Neural progenitor cell (in vitro differentiated cells): ENCODE data around the gene WDR31. TPM values are rescaled to one million over a fixed set of nuclear protein-coding genes. Genes with fewer than 3 reads are reported as not detected.

ENCODE experiments used
- DNase-seq: peaks from one replicate; pipeline ENCODE4 v3.0.0-alpha.2; 2016; ENCODE audit warnings: low spot score
- H2AFZ ChIP-seq: fragments of 200-600 bp; sonication (generic); replicated peaks from 2 replicates; pipeline ENCODE4 v1.6.1; 2016; ENCODE audit warnings: antibody characterized with exemption
- H3F3A ChIP-seq: fragments of 200-600 bp; sonication (generic); 2 replicates; pipeline ENCODE4 v1.6.1; 2016; ENCODE audit warnings: antibody characterized with exemption, low read depth
- H3K27ac ChIP-seq: fragments of 200-600 bp; sonication (generic); 2 replicates; pipeline ENCODE4 v1.5.1; 2016; ENCODE audit warnings: mild to moderate bottlenecking
- H3K27me3 ChIP-seq: fragments of 200-600 bp; sonication (generic); 2 replicates; pipeline ENCODE4 v1.6.1; 2016; ENCODE audit warnings: mild to moderate bottlenecking, moderate library complexity
- H3K36me3 ChIP-seq: fragments of 200-600 bp; sonication (generic); 2 replicates; pipeline ENCODE4 v1.5.1; 2016
- H3K4me1 ChIP-seq: fragments of 200-600 bp; sonication (generic); 2 replicates; pipeline ENCODE4 v1.6.1; 2016; ENCODE audit warnings: mixed run types
- H3K4me2 ChIP-seq: fragments of 200-600 bp; sonication (generic); 2 replicates; pipeline ENCODE4 v1.6.1; 2016
- H3K4me3 ChIP-seq: fragments of 200-600 bp; sonication (generic); 2 replicates; pipeline ENCODE4 v1.5.1; 2016
- H3K79me2 ChIP-seq: fragments of 200-600 bp; sonication (generic); 2 replicates; pipeline ENCODE4 v1.6.1; 2016; ENCODE audit warnings: low read depth
- H3K9ac ChIP-seq: fragments of 200-600 bp; sonication (generic); 2 replicates; pipeline ENCODE4 v1.6.1; 2016
- H3K9me3 ChIP-seq: fragments of 200-600 bp; sonication (generic); 2 replicates; pipeline ENCODE4 v1.5.1; 2016; ENCODE audit warnings: low read depth
- H4K20me1 ChIP-seq: fragments of 200-600 bp; sonication (generic); 2 replicates; pipeline ENCODE4 v1.6.1; 2016; ENCODE audit warnings: low read depth
- H3K27ac Mint-ChIP-seq: 3 replicates; pipeline ENCODE4 v1.8.0; 2021; ENCODE audit warnings: mixed read lengths
- H3K27me3 Mint-ChIP-seq: 2 replicates; pipeline ENCODE4 v1.8.0; 2022; ENCODE audit warnings: low read depth, mild to moderate bottlenecking, inconsistent platforms, moderate library complexity, mixed read lengths; ENCODE audit not compliant: insufficient read depth
- H3K36me3 Mint-ChIP-seq: 3 replicates; pipeline ENCODE4 v1.8.0; 2021; ENCODE audit warnings: mixed read lengths
- H3K4me1 Mint-ChIP-seq: 3 replicates; pipeline ENCODE4 v1.8.0; 2021; ENCODE audit warnings: mixed read lengths
- H3K4me3 Mint-ChIP-seq: 3 replicates; pipeline ENCODE4 v1.8.0; 2021; ENCODE audit warnings: mild to moderate bottlenecking, moderate library complexity, mixed read lengths
- H3K9me3 Mint-ChIP-seq: 3 replicates; pipeline ENCODE4 v1.8.0; 2020; ENCODE audit warnings: mixed read lengths
- EZH2 ChIP-seq: fragments of 200-600 bp; sonication (generic); IDR thresholded peaks from 2 replicates; pipeline ENCODE4 v1.6.1; 2017; ENCODE audit warnings: antibody characterized with exemption, mild to moderate bottlenecking, moderate library complexity
- EZH2phosphoT487 ChIP-seq: fragments of 200-600 bp; sonication (generic); IDR thresholded peaks from 2 replicates; pipeline ENCODE4 v1.6.1; 2017; ENCODE audit warnings: antibody characterized with exemption
- total RNA-seq: library from RNA; depleted of rRNA; stranded (reverse); fragments of >200 nt; gene quantifications from 2 replicates; pipeline ENCODE4 v1.2.3, GENCODE V29; 2015; ENCODE audit warnings: low replicate concordance
- TF ChIP-seq, protein P1 (sequence below): fragments of 200-600 bp; sonication (generic); IDR thresholded peaks from 2 replicates; pipeline ENCODE4 v1.5.1; 2017; ENCODE audit warnings: antibody characterized with exemption, mild to moderate bottlenecking

Gene WDR31
- total RNA-seq, 1 donor from 2014 or later = 3.2 TPM

DNA sequence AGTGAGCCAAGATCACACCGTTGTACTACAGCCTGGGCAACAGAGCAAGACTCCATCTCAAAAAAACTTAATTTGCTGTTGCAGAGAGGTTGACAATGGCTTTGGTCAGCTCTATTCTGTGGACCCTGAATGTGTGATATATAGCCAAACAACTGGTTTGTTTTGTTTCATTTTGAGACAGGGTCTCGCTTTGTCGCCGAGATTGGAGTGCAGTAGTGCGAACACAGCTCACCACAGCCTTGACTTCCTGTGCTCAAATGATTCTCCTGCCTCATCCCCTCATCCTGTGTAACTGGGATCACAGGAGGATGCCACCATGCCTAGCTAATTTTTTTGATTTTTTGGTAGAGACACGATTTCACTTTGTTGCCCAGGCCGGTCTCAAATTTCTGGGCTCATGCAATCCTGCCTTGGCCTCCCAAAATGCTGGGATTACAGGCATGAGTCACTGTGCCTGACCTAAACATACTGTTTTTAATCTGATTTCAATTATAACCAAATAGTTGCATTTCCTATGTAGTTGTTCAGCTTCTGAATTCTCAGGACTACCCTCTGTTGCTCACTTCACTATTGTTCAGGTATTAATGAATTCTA, 46.7 kb downstream of the WDR31 start:
- Mint-ChIP-seq H3K4me1 (peaks cover 2% of the 10 kb centered on the region), H3K27ac (no peak overlapping the region), H3K36me3 (peaks cover 22% of the 10 kb centered on the region), H3K9me3 (no peaks in the 10 kb centered on the region), H3K4me3 (no peak overlapping the region), H3K27me3 (no peaks in the 10 kb centered on the region)
- H3K36me3 ChIP-seq = peaks cover 14% of the 10 kb centered on the region
- peaks cover 3% of the 10 kb centered on the region for H3F3A ChIP-seq
- no peaks in the 10 kb centered on the region for H4K20me1 ChIP-seq
- no peaks in the 10 kb centered on the region for H3K4me1 ChIP-seq
- no peak overlapping the region for H3K4me2 ChIP-seq
- H3K79me2 ChIP-seq = no peaks in the 10 kb centered on the region
- H2AFZ ChIP-seq = no peak overlapping the region
- no peak for DNase-seq
- TF ChIP-seq EZH2 (no peak), EZH2phosphoT487 (no peak)
- TF ChIP-seq, protein P1, sequence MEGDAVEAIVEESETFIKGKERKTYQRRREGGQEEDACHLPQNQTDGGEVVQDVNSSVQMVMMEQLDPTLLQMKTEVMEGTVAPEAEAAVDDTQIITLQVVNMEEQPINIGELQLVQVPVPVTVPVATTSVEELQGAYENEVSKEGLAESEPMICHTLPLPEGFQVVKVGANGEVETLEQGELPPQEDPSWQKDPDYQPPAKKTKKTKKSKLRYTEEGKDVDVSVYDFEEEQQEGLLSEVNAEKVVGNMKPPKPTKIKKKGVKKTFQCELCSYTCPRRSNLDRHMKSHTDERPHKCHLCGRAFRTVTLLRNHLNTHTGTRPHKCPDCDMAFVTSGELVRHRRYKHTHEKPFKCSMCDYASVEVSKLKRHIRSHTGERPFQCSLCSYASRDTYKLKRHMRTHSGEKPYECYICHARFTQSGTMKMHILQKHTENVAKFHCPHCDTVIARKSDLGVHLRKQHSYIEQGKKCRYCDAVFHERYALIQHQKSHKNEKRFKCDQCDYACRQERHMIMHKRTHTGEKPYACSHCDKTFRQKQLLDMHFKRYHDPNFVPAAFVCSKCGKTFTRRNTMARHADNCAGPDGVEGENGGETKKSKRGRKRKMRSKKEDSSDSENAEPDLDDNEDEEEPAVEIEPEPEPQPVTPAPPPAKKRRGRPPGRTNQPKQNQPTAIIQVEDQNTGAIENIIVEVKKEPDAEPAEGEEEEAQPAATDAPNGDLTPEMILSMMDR = no peak
- H3K27me3 ChIP-seq = no peaks in the 10 kb centered on the region
- no peak overlapping the region for H3K9ac ChIP-seq
- no peak overlapping the region for H3K27ac ChIP-seq
- H3K4me3 ChIP-seq = no peak overlapping the region
- no peaks in the 10 kb centered on the region for H3K9me3 ChIP-seq

DNA sequence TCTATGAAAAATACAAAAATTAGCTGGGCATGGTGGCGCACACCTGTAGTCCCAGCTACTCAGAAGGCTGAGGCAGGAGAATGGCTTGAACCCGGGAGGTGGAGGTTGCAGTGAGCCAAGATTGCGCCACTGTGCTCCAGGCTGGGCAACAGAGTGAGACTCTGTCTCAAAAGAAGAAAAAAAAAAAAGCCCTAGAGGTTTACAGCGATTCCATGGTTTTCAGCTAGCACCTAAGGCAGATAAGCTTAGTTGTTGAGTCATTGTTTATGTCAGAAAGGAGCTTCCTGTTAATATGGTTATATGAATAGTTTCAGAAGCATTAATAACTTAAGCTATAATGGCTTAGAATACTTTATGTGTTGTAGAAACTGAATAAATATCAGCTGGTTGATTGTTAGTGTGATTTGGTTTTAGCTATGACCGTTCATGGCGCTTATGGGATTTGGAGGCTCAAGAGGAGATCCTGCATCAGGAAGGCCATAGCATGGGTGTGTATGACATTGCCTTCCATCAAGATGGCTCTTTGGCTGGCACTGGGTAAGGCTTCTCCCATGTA, 49.9 kb downstream of the WDR31 start:
- Histone ChIP-seq H2AFZ (no peak overlapping the region), H3K4me2 (no peak overlapping the region), H3K9ac (no peak overlapping the region), H3K4me3 (no peak overlapping the region), H3K4me1 (no peaks in the 10 kb centered on the region), H3K36me3 (peaks cover 32% of the 10 kb centered on the region), H3K9me3 (no peaks in the 10 kb centered on the region), H3K27me3 (no peaks in the 10 kb centered on the region), H3K27ac (no peak overlapping the region), H3F3A (peaks cover 3% of the 10 kb centered on the region), H3K79me2 (no peaks in the 10 kb centered on the region), H4K20me1 (no peaks in the 10 kb centered on the region)
- no peak overlapping the region for H3K27ac Mint-ChIP-seq
- no peaks in the 10 kb centered on the region for H3K27me3 Mint-ChIP-seq
- H3K4me1 Mint-ChIP-seq = no peaks in the 10 kb centered on the region
- no peak overlapping the region for H3K4me3 Mint-ChIP-seq
- H3K9me3 Mint-ChIP-seq = no peaks in the 10 kb centered on the region
- DNase-seq = no peak
- TF ChIP-seq, protein P1 = no peak
- TF ChIP-seq EZH2phosphoT487 (no peak), EZH2 (no peak)
- peaks cover 35% of the 10 kb centered on the region for H3K36me3 Mint-ChIP-seq

DNA sequence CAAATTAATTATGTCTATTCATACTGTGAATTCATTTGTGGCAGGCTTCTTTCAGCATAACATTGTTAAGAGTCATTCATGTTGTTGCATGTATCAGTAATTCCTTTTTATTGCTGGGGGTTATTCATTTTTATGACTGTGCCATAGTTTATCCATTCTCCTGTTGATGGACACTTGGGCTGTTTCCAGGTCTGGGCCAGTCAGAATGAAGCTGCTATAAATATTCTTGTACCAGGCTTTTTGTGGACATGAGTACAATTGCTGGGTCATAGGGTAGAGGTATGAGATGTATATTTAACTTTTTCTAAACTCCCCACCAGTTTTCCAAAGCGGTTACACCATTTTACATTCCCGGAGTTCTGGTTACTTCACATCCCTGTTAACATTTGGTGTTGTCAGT, 51.0 kb downstream of the WDR31 start:
- Histone ChIP-seq H3K4me2 (no peak overlapping the region), H3K27ac (no peak overlapping the region), H3F3A (peaks cover 3% of the 10 kb centered on the region), H3K36me3 (peaks cover 41% of the 10 kb centered on the region), H3K4me1 (no peaks in the 10 kb centered on the region), H2AFZ (no peak overlapping the region), H4K20me1 (no peaks in the 10 kb centered on the region), H3K9me3 (no peaks in the 10 kb centered on the region), H3K9ac (no peak overlapping the region), H3K79me2 (no peaks in the 10 kb centered on the region), H3K4me3 (no peak overlapping the region), H3K27me3 (no peaks in the 10 kb centered on the region)
- DNase-seq = no peak
- Mint-ChIP-seq H3K36me3 (peaks cover 42% of the 10 kb centered on the region), H3K27me3 (no peaks in the 10 kb centered on the region), H3K9me3 (no peaks in the 10 kb centered on the region), H3K4me3 (no peak overlapping the region), H3K27ac (no peak overlapping the region), H3K4me1 (no peaks in the 10 kb centered on the region)
- TF ChIP-seq EZH2phosphoT487 (no peak), EZH2 (no peak)
- TF ChIP-seq, protein P1 = no peak
